KOPT-K1 (cell line): ENCODE results near the gene SIGLEC8.

ENCODE experiments used
- H3K27ac ChIP-seq: fragments of 200-600 bp; sonication (generic); 2 replicates; pipeline ENCODE4 v1.5.1; 2016; ENCODE audit warnings: antibody characterized with exemption, mild to moderate bottlenecking, low read depth, low read length; ENCODE audit not compliant: poor library complexity, severe bottlenecking
- H3K36me3 ChIP-seq: fragments of 200-600 bp; sonication (generic); 2 replicates; pipeline ENCODE4 v1.5.1; 2017; ENCODE audit warnings: antibody characterized with exemption, mild to moderate bottlenecking, low read length, moderate library complexity; ENCODE audit not compliant: insufficient read depth
- H3K9me3 ChIP-seq: fragments of 200-600 bp; sonication (generic); 2 replicates; pipeline ENCODE4 v1.5.1; 2017; ENCODE audit warnings: antibody characterized with exemption, low read length, mild to moderate bottlenecking; ENCODE audit not compliant: insufficient read depth, poor library complexity, severe bottlenecking

SIGLEC8 gene

GRCh38 chr19:51480590-51480989 lies 22.3 kb upstream of the SIGLEC8 start:
- Histone ChIP-seq H3K27ac (no peak overlapping the region), H3K9me3 (no peaks in the 10 kb centered on the region), H3K36me3 (no peaks in the 10 kb centered on the region)

DNA sequence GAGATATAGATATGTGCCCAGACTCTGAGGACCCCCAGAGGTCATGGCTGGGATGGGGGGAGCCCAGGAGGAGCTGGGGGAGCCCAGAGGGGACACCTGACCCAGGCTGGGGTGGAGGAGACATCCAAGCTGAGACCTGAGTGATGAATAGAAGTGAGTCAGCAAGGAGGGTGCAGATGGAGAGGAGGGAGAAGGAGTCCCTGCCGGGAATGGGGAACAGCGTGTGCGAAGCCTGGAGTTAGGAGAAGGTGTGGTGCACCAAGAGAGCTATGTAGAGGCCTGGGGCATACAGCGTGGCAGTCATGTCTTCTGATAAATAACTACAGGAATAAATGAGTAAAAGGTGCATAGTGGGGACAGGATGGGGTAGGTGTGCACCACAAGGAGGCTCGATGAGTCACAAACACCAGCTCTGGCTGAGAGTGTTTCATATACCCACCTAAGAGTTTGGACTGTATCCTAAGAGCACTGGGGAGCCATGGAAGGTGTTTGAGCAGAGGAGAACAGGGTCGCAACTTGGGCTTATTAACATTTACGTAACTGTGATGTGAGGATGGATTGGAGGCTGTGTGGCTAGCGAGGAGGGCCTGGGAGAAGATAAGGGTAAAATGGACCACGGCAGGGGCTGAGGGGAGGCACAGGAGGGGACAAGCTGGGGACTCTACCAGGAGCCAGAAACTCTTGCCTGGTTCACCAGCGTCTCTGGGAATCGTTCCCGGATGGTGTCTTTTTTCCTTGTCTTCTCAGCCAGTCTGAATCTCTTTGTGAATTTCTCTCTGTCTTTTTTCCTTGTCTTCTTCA lies 21.5 kb upstream of the SIGLEC8 start:
- no peak overlapping the region for H3K27ac ChIP-seq
- H3K9me3 ChIP-seq = no peaks in the 10 kb centered on the region
- no peaks in the 10 kb centered on the region for H3K36me3 ChIP-seq

- H3K9me3 ChIP-seq = no peaks in the 10 kb centered on the region
- no peaks in the 10 kb centered on the region for H3K36me3 ChIP-seq
These were observed 20.4 kb upstream of the SIGLEC8 start, which contains the start of gene CEACAM18 for GRCh38 chr19:51478381-51479234. Gene CEACAM18, plus strand, starts transcription at chr19:51478539.

GRCh38 chr19:51477344-51477743 lies 19.1 kb upstream of the SIGLEC8 start:
- Histone ChIP-seq H3K9me3 (no peaks in the 10 kb centered on the region), H3K36me3 (no peaks in the 10 kb centered on the region), H3K27ac (no peak overlapping the region)

More at GRCh38 chr19:51478381-51479234, 20.4 kb upstream of the SIGLEC8 start, which contains the start of gene CEACAM18:
- H3K27ac ChIP-seq = no peak within 1 kb of the TSS

DNA sequence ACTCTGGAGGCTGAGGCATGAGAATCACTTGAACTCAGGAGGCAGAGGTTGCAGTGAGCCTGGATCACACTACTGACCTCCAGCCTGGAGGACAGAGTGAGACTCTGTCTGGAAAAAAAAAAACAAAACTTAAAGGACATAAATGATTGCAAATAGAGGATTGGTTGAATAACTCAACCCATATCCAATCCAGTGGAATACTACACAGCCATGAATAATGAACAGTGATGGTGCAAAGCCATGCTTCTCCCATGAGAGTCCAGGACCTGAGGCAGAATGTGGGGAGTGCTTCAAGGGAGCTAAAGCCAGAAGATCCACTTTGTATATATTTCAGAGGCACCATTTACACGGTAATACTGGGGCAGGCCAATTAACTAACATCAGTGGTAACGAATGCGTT lies 17.9 kb upstream of the SIGLEC8 start:
- Histone ChIP-seq H3K27ac (no peak overlapping the region), H3K36me3 (no peaks in the 10 kb centered on the region), H3K9me3 (no peaks in the 10 kb centered on the region)

DNA sequence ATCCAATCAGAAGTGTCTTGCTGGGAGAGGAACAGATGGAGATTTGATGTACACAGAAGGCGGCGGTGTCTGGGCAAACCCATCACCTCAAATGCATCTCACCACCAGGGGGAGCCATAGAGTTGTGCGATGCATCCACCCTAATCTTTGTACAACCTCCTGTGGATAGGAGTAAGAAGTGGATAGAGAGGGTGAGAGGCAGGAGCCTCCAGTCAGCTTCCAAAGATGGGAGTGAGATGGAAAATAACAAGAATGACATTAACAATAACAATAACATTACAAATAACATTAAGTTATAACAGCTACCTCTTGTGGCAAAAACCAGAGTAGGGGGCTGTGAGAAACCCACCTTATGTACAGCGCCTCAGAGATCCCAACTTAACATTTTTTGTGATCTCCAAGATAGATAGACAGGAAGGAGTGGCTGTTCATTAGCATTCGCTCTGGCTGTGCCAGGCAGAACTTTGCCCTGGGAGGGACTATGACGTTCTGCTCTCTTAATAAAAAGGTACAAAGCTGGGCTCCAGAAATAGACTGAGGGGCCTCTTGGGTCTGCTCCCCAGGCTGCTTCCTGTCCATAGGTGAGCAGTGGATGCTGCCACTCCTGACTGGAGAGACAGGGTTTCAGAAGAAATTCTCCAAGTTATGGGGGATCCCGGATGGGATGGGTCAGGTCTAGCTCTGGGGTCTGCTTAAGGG lies 14.9 kb upstream of the SIGLEC8 start:
- no peaks in the 10 kb centered on the region for H3K9me3 ChIP-seq
- H3K36me3 ChIP-seq = no peaks in the 10 kb centered on the region
- no peak overlapping the region for H3K27ac ChIP-seq

DNA sequence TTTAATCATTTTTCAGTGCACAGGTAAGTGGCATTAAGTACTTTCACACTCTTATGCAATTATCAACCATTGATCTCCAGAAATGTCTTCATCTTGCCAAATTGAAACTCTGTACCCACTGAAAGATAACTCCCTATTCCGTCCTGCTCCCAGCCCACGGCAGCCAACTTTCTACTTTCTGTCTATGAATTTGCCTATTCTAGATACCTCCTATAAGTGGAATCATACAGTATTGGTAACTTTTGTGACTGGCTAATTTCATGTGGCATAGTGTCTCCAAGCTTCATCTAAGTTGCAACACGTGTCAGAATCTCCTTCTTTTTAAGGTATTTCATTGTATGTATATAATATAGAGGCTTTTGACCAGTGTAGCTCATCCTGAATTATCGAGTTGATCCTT lies 14.4 kb upstream of the SIGLEC8 start:
- Histone ChIP-seq H3K9me3 (no peaks in the 10 kb centered on the region), H3K36me3 (no peaks in the 10 kb centered on the region), H3K27ac (no peak overlapping the region)

GRCh38 chr19:51471527-51471926 lies 13.3 kb upstream of the SIGLEC8 start:
- H3K9me3 ChIP-seq = no peaks in the 10 kb centered on the region
- no peak overlapping the region for H3K27ac ChIP-seq
- H3K36me3 ChIP-seq = no peaks in the 10 kb centered on the region

DNA sequence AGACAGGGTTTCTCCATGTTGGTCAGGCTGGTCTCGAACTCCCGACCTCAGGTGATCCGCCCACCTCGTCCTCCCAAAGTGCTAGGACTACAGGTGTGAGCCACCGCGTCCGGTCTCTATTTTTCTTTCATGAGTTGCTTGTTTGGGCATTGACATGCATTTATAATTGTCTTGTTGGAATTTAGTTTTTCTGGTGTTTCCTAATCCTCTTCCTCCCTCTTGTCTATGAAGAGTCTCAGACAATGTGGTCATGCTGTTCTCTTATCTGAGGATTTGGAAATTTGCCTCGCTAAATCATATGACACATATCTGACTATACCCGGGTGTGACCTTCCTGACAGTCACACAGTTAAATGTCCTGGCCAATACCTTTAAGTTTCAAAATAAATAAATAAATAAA lies 12.7 kb upstream of the SIGLEC8 start:
- Histone ChIP-seq H3K9me3 (no peaks in the 10 kb centered on the region), H3K27ac (no peak overlapping the region), H3K36me3 (no peaks in the 10 kb centered on the region)

- Histone ChIP-seq H3K36me3 (no peaks in the 10 kb centered on the region), H3K9me3 (no peaks in the 10 kb centered on the region), H3K27ac (peak overlapping the region; percentile 76)
These were observed 11.4 kb upstream of the SIGLEC8 start for GRCh38 chr19:51469629-51470028.

DNA sequence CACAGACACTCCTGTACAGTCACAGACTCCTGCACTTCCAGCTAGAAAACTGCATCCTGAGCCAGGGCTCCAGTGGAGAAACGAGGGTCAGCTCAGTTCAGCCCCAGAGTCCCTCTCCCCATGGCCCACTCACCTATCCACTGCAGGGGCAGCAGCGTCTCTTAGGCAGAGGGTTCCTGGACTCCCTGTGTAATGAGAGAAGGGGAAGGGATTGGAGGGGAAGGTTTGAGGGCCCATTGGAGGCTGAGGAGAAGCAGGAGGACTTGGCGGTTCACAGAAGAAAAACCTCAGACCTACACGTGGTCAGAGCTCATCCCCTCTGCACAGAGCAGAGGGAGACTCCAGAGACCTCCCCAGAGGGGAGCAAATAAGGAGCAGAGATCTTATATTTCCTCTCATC lies 10.9 kb upstream of the SIGLEC8 start:
- Histone ChIP-seq H3K27ac (peak overlapping the region; percentile 76), H3K9me3 (no peaks in the 10 kb centered on the region), H3K36me3 (no peaks in the 10 kb centered on the region)

DNA sequence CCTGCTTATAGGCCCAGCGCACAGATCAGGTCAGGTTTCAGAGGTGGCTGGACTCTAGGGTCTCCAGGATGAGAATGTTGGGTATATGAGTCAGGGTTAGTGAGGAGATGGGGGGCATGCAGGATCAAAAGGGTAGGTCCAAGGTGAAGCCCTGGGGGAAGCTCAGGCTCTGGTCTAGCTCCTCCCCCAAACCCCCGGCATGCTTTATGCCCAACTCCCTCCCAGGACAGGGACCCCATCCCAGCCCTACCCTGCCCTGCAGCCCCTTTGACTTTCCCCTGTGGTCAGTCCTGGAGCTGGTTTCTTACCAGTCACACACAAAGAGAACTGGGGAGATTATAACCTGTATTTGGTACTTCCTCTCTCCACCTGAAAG lies 10.3 kb upstream of the SIGLEC8 start:
- no peaks in the 10 kb centered on the region for H3K36me3 ChIP-seq
- no peaks in the 10 kb centered on the region for H3K9me3 ChIP-seq

DNA sequence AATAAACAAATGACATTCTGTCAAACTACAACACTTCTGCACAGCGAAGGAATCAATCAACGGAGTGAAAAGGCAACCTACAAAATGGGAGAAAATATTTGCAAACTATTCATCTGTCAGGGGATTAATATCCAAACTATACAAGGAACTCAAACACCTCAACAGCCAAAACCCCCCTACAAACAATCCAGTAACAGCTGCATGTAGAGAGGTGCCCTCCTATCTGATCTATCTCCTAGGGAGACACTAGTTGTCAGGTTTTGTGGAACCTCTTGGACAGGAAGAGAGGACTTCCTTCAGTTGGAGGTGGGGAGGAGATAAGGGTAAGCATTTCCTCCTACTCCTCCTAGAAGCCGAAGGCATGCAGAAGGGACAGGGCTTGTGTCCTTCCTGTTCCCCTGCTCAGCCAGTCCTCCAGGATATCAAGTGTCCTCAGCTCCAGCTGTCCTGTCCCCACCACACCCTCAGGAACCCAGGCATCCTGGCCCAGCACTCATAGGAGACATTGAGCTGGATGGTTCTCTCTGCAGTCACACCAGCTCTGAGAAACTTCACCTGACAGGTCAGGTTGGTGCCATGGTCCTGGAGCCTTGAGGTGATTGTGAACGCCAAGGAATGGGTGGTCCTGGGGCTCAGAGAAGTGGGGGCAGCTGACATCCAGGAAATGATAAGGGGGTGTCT lies 9.8 kb upstream of the SIGLEC8 start:
- Histone ChIP-seq H3K9me3 (no peaks in the 10 kb centered on the region), H3K36me3 (no peaks in the 10 kb centered on the region), H3K27ac (peak overlapping the region; percentile 76)

More for the DNA sequence above, 10.3 kb upstream of the SIGLEC8 start:
- peak overlapping the region; percentile 76 for H3K27ac ChIP-seq

GRCh38 chr19:51466723-51467122 lies 8.5 kb upstream of the SIGLEC8 start:
- Histone ChIP-seq H3K27ac (no peak overlapping the region), H3K9me3 (no peaks in the 10 kb centered on the region), H3K36me3 (no peaks in the 10 kb centered on the region)
